Naive thymus-derived CD4-positive, alpha-beta T cell (primary cell): Measurements from ENCODE around the gene NEK8. TPM values are rescaled to one million over a fixed set of nuclear protein-coding genes. Genes with fewer than 3 reads are reported as not detected.
"Not testable (repeated sequence)": the region's sequence is repeated elsewhere in the genome, so short reads cannot be mapped to it uniquely, and the experiment has no call there.

Experiments
- ATAC-seq: fragments of 150-1000 bp; cut with Tn5 transposase; 2 replicates; pipeline ENCODE4 v1.10.0; 2021; ENCODE audit warnings: mild to moderate bottlenecking, moderate library complexity
- CTCF ChIA-PET: fragments of 350-600 bp; sonication (Branson Sonifier 250); formaldehyde crosslinking; loops from one replicate; lab custom pipeline; 2021; ENCODE audit warnings: antibody characterized with exemption; lab: Charles Lee
- POLR2A ChIA-PET: fragments of 350-600 bp; sonication (Branson Sonifier 250); formaldehyde crosslinking; loops from one replicate; lab custom pipeline; 2021; ENCODE audit warnings: antibody characterized with exemption, inconsistent platforms; lab: Charles Lee
- DNase-seq, 9 donors: peaks; one replicate each; pipeline versions ENCODE4 v3.0.0 to v3.0.0-alpha.2; 2020 to 2022; ENCODE audit warnings: mixed read lengths in 1 of 9
- H3K27ac ChIP-seq: one replicate; pipeline ENCODE4 v1.7.0; 2013; ENCODE audit warnings: mild to moderate bottlenecking, low read depth, low read length, moderate library complexity
- H3K27me3 ChIP-seq, 2 donors: one replicate each; pipeline ENCODE4 v1.7.0; 2013; ENCODE audit warnings: low read length in 2 of 2, mild to moderate bottlenecking in 2 of 2, moderate library complexity in 2 of 2; ENCODE audit not compliant: control insufficient read depth in 2 of 2, insufficient read depth in 2 of 2
- H3K36me3 ChIP-seq, 3 experiments: 1 replicate in 2 of 3; 2 replicates in 1 of 3; pipeline ENCODE4 v1.7.0; 2013; ENCODE audit warnings: low read length in 3 of 3, mild to moderate bottlenecking in 3 of 3, moderate library complexity in 1 of 3; ENCODE audit not compliant: insufficient read depth in 3 of 3, control insufficient read depth in 2 of 3
- H3K4me1 ChIP-seq, 2 donors: one replicate each; pipeline ENCODE4 v1.7.0; 2013; ENCODE audit warnings: low read length in 2 of 2, mild to moderate bottlenecking in 2 of 2, moderate library complexity in 1 of 2; ENCODE audit not compliant: control insufficient read depth in 2 of 2, insufficient read depth in 2 of 2
- H3K4me3 ChIP-seq: 2 replicates; pipeline ENCODE4 v1.7.0; 2013; ENCODE audit warnings: mild to moderate bottlenecking, low read length
- H3K9me3 ChIP-seq, 3 experiments: 1 replicate in 2 of 3; 2 replicates in 1 of 3; pipeline ENCODE4 v1.7.0; 2013; ENCODE audit warnings: low read length in 3 of 3; ENCODE audit not compliant: control insufficient read depth in 2 of 3
- H3K27ac Mint-ChIP-seq, 9 donors: one replicate each; pipeline ENCODE4 v1.8.0; 2020 to 2022; ENCODE audit warnings: mixed read lengths in 9 of 9, mild to moderate bottlenecking in 8 of 9, moderate library complexity in 5 of 9, inconsistent platforms in 2 of 9
- H3K27me3 Mint-ChIP-seq, 5 donors: one replicate each; pipeline ENCODE4 v1.8.0; 2021 to 2022; ENCODE audit warnings: mixed read lengths in 5 of 5, mild to moderate bottlenecking in 1 of 5
- H3K36me3 Mint-ChIP-seq, 5 donors: one replicate each; pipeline ENCODE4 v1.8.0; 2020 to 2022; ENCODE audit warnings: mixed read lengths in 5 of 5, mild to moderate bottlenecking in 3 of 5, inconsistent platforms in 1 of 5
- H3K4me1 Mint-ChIP-seq, 7 donors: one replicate each; pipeline ENCODE4 v1.8.0; 2020 to 2022; ENCODE audit warnings: mixed read lengths in 7 of 7, mild to moderate bottlenecking in 3 of 7, inconsistent platforms in 1 of 7
- H3K4me3 Mint-ChIP-seq, 10 donors: one replicate each; pipeline ENCODE4 v1.8.0; 2020 to 2022; ENCODE audit warnings: mild to moderate bottlenecking in 10 of 10, mixed read lengths in 10 of 10, moderate library complexity in 6 of 10, inconsistent platforms in 2 of 10
- H3K9me3 Mint-ChIP-seq, 11 donors: one replicate each; pipeline ENCODE4 v1.8.0; 2020 to 2022; ENCODE audit warnings: mixed read lengths in 11 of 11, mild to moderate bottlenecking in 4 of 11, inconsistent platforms in 1 of 11, moderate library complexity in 1 of 11
- intact Hi-C, 2 donors: fragments of 100-400 bp; cut with micrococcal nuclease; formaldehyde crosslinking; loops; one replicate each; pipeline ENCODE4 v1.15.1; 2023
- polyA plus RNA-seq, 2 donors: library from polyadenylated mRNA; unstranded; fragments of 300-500 nt; fragmentation: Illumina TruSeq; gene quantifications; one replicate each; pipeline ENCODE4 v1.2.3, GENCODE V29; 2021
- total RNA-seq, 6 experiments: library from RNA in 5 of 6; stranded (reverse) in 5 of 6; gene quantifications; 1 replicate in 5 of 6; 2 replicates in 1 of 6; pipeline ENCODE4 v1.2.3 and lab custom pipeline; 2021 to 2026

Gene NEK8
- total and polyA plus RNA-seq, 7 experiments from 2014 or later = 3.3 to 12.8 (median 9.5) TPM

GRCh38 chr17:28723159-28723835, 5.3 kb upstream of the NEK8 start:
- ChIA-PET POLR2A (interaction anchor here (0.7 to 6.1 kb wide), 3 partner anchors 12 to 174 kb away, joined by 3 to 35 read pairs (median 5); partner anchors contain the start of genes FLOT2 and PROCA1), CTCF (interaction anchor here (10.6 kb wide), 1 partner anchor 25 kb away, joined by 331 read pairs; the partner anchor contains the start of gene TRAF4)
- Mint-ChIP-seq H3K27ac (peak overlapping the region in 7 of 9 donors; percentile 24 to 70 (median 59)), H3K27me3 (peaks cover 0 to 8% (median 0%) of the 10 kb centered on the region in 5 donors), H3K4me3 (peak overlapping the region; percentile 3 to 71 (median 24)), H3K36me3 (peaks cover 4 to 42% (median 23%) of the 10 kb centered on the region in 5 donors), H3K9me3 (peaks cover 0 to 2% (median 0%) of the 10 kb centered on the region in 11 donors), H3K4me1 (peaks cover 24 to 78% (median 74%) of the 10 kb centered on the region in 7 donors)
- Histone ChIP-seq H3K4me1 (peaks cover 36 to 49% of the 10 kb centered on the region in 2 donors), H3K4me3 (no peak overlapping the region), H3K36me3 (peaks cover 20 to 36% (median 32%) of the 10 kb centered on the region in 3 experiments), H3K9me3 (no peaks in the 10 kb centered on the region), H3K27me3 (no peaks in the 10 kb centered on the region), H3K27ac (peak overlapping the region; percentile 82)
- intact Hi-C loops = loop anchor here in 1 of 2 donors (10.0 kb wide), 1 partner anchor 422 kb away; no protein-coding TSS in a partner anchor
- no peak for DNase-seq
- no peak for ATAC-seq

GRCh38 chr17:28723836-28724499, 4.6 kb upstream of the NEK8 start:
- POLR2A ChIA-PET = interaction anchor here (0.5 to 9.2 kb wide), 7 partner anchors 12 to 1997 kb away, joined by 3 to 269 read pairs (median 5); partner anchors contain the start of genes FLOT2, PROCA1, SDF2 and SUPT6H
- H3K4me1 ChIP-seq = peaks cover 36 to 50% of the 10 kb centered on the region in 2 donors
- H3K27ac ChIP-seq, H3K9me3 ChIP-seq, H3K27me3 ChIP-seq, H3K4me3 ChIP-seq, ATAC-seq, H3K9me3 Mint-ChIP-seq, H3K27me3 Mint-ChIP-seq, DNase-seq: not testable (repeated sequence)
- peaks cover 4 to 42% (median 23%) of the 10 kb centered on the region in 5 donors for H3K36me3 Mint-ChIP-seq
- CTCF ChIA-PET = interaction anchor here (10.6 kb wide), 1 partner anchor 24 kb away, joined by 331 read pairs; the partner anchor contains the start of gene TRAF4
- peak overlapping the region in 7 of 9 donors; percentile 23 to 88 (median 69) for H3K27ac Mint-ChIP-seq
- peaks cover 21 to 76% (median 72%) of the 10 kb centered on the region in 7 donors for H3K4me1 Mint-ChIP-seq
- intact Hi-C loops = loop anchor here in 1 of 2 donors (10.0 kb wide), 1 partner anchor 421 kb away; no protein-coding TSS in a partner anchor
- H3K4me3 Mint-ChIP-seq = peak overlapping the region in 9 of 10 donors; percentile 37 to 96 (median 80)
- peaks cover 20 to 39% (median 32%) of the 10 kb centered on the region in 3 experiments for H3K36me3 ChIP-seq

- ATAC-seq = no peak
- H3K27me3 ChIP-seq = no peaks in the 10 kb centered on the region
- Mint-ChIP-seq H3K27me3 (no peaks in the 10 kb centered on the region), H3K36me3 (peaks cover 4 to 42% (median 22%) of the 10 kb centered on the region in 5 donors), H3K4me3 (peak overlapping the region; percentile 67 to 96 (median 82)), H3K27ac (peak overlapping the region in 8 of 9 donors; percentile 23 to 88 (median 77)), H3K4me1 (peaks cover 19 to 73% (median 69%) of the 10 kb centered on the region in 7 donors), H3K9me3 (no peaks in the 10 kb centered on the region)
- ChIA-PET CTCF (interaction anchor here (0.9 to 10.6 kb wide), 2 partner anchors 24 to 229 kb away, joined by 3 to 331 read pairs; partner anchors contain the start of gene TRAF4), POLR2A (interaction anchor here (0.5 to 9.2 kb wide), 7 partner anchors 13 to 1996 kb away, joined by 3 to 269 read pairs (median 6); partner anchors contain the start of genes ALDOC, FLOT2, PROCA1 and SDF2)
- H3K36me3 ChIP-seq = peaks cover 20 to 39% (median 32%) of the 10 kb centered on the region in 3 experiments
- H3K4me3 ChIP-seq = no peak overlapping the region
- DNase-seq = no peak
- peaks cover 36 to 49% of the 10 kb centered on the region in 2 donors for H3K4me1 ChIP-seq
- no peaks in the 10 kb centered on the region for H3K9me3 ChIP-seq
- no peak overlapping the region for H3K27ac ChIP-seq
- intact Hi-C loops = loop anchor here in 1 of 2 donors (5.0 to 10.0 kb wide), 3 partner anchors 77 to 568 kb away; partner anchors contain the start of genes BLTP2 and NUFIP2
These were observed 4.0 kb upstream of the NEK8 start for GRCh38 chr17:28724500-28725165.

GRCh38 chr17:28725166-28725659, 3.4 kb upstream of the NEK8 start:
- peaks cover 36 to 49% of the 10 kb centered on the region in 2 donors for H3K4me1 ChIP-seq
- peak overlapping the region; percentile 23 to 88 (median 80) for H3K27ac Mint-ChIP-seq
- H3K4me3 Mint-ChIP-seq = peak overlapping the region; percentile 67 to 96 (median 82)
- DNase-seq (no peak), ATAC-seq (no peak)
- POLR2A ChIA-PET = interaction anchor here (1.4 to 9.2 kb wide), 7 partner anchors 14 to 177 kb away, joined by 3 to 269 read pairs (median 17); partner anchors contain the start of genes ALDOC, DHRS13, FLOT2 and PROCA1
- intact Hi-C loops = loop anchor here in 1 of 2 donors (5.0 to 10.0 kb wide), 3 partner anchors 78 to 567 kb away; partner anchors contain the start of genes BLTP2 and NUFIP2
- CTCF ChIA-PET = interaction anchor here (0.6 to 10.6 kb wide), 3 partner anchors 9 to 228 kb away, joined by 3 to 331 read pairs (median 3); partner anchors contain the start of gene TRAF4
- H3K27ac ChIP-seq = peak overlapping the region; percentile 65
- peaks cover 20 to 39% (median 32%) of the 10 kb centered on the region in 3 experiments for H3K36me3 ChIP-seq
- no peak overlapping the region for H3K4me3 ChIP-seq
- H3K27me3 ChIP-seq = no peaks in the 10 kb centered on the region
- H3K36me3 Mint-ChIP-seq = peaks cover 4 to 36% (median 17%) of the 10 kb centered on the region in 5 donors
- no peaks in the 10 kb centered on the region for H3K9me3 Mint-ChIP-seq
- no peaks in the 10 kb centered on the region for H3K27me3 Mint-ChIP-seq
- H3K4me1 Mint-ChIP-seq = peaks cover 18 to 74% (median 64%) of the 10 kb centered on the region in 7 donors
- H3K9me3 ChIP-seq = no peaks in the 10 kb centered on the region

- ATAC-seq (no peak), DNase-seq (peak in 4 of 9 donors; percentile 26 to 40 (median 36))
- H3K27me3 ChIP-seq = no peaks in the 10 kb centered on the region
- H3K4me3 ChIP-seq = peak overlapping the region; percentile 18
- peaks cover 13 to 69% (median 59%) of the 10 kb centered on the region in 7 donors for H3K4me1 Mint-ChIP-seq
- peak overlapping the region; percentile 65 for H3K27ac ChIP-seq
- ChIA-PET CTCF (interaction anchor here (0.6 to 10.6 kb wide), 20 partner anchors 8 to 239 kb away, joined by 3 to 331 read pairs (median 4); partner anchors contain the start of genes FLOT2, PROCA1, SDF2 and SUPT6H), POLR2A (interaction anchor here (1.2 to 9.2 kb wide), 10 partner anchors 14 to 226 kb away, joined by 3 to 269 read pairs (median 14); partner anchors contain the start of genes ALDOC, BLTP2, DHRS13 and FLOT2)
- peaks cover 20 to 39% (median 30%) of the 10 kb centered on the region in 3 experiments for H3K36me3 ChIP-seq
- H3K4me3 Mint-ChIP-seq = peak overlapping the region; percentile 67 to 96 (median 82)
- H3K9me3 ChIP-seq = no peaks in the 10 kb centered on the region
- H3K27ac Mint-ChIP-seq = peak overlapping the region in 7 of 9 donors; percentile 23 to 88 (median 70)
- intact Hi-C loops = loop anchor here (2.0 to 10.0 kb wide), 6 partner anchors 78 to 567 kb away; partner anchors contain the start of genes BLTP2 (in 1 of the 2), FAM222B (in 1 of the 2) and NUFIP2 (in 1 of the 2)
- peaks cover 4 to 31% (median 12%) of the 10 kb centered on the region in 5 donors for H3K36me3 Mint-ChIP-seq
- peaks cover 34 to 44% of the 10 kb centered on the region in 2 donors for H3K4me1 ChIP-seq
- no peaks in the 10 kb centered on the region for H3K9me3 Mint-ChIP-seq
- no peaks in the 10 kb centered on the region for H3K27me3 Mint-ChIP-seq
These were observed 2.8 kb upstream of the NEK8 start for GRCh38 chr17:28725660-28726225.
